Stimulated activated CD4-positive, alpha-beta T cell treated with anti-CD3 and anti-CD28 coated beads, TNF-alpha, amount 100 ng/mL, for 1 hour (primary cell): ENCODE data around the gene ZNF629.
A peak's percentile ranks its signal among the peaks of the same experiment; 100 is the strongest.

Experiments used
- DNase-seq, 3 donors: peaks; one replicate each; pipeline ENCODE4 v3.0.0-alpha.2; 2020; ENCODE audit warnings: low read depth in 3 of 3, low spot score in 1 of 3

The ZNF629 gene

GRCh38 chr16:30767767-30768465, 19.1 kb downstream of the ZNF629 start:
- DNase-seq, result no peak

- no peak for DNase-seq
These were observed 20.1 kb downstream of the ZNF629 start for GRCh38 chr16:30766933-30767284.

GRCh38 chr16:30766206-30766932, 20.6 kb downstream of the ZNF629 start:
- DNase-seq, result no peak

GRCh38 chr16:30764816-30765465, 22.1 kb downstream of the ZNF629 start:
- DNase-seq, result no peak

DNA sequence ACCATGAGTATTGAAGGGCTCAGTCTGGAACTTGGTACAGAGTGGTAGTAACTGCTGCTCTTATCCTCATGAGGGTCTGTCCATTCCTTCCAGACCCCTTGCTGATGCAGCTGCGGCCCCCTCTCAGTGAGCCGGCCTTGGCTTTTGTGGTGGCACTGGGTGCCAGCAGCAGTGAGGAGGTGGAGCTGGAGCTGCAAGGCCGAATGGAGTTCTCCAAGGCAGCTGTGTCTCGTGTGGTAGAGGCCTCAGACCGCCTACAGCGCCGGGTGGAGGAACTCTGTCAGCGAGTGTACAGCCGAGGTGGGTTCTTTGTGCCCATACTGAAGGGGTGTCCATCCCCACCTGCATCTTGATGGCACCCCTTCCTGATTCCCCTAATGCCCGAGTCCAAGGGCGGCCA, 22.9 kb downstream of the ZNF629 start:
- no peak for DNase-seq

GRCh38 chr16:30762991-30763725, 23.8 kb downstream of the ZNF629 start:
- DNase-seq, result no peak

GRCh38 chr16:30761928-30762902, 24.8 kb downstream of the ZNF629 start, which contains the start of the genes CFAP119 and RNF40:
Gene CFAP119, minus strand, starts transcription at chr16:30762062. Its CDS starts 314 bp downstream, at chr16:30761748.
Gene RNF40, plus strand, starts transcription at chr16:30762322. Its CDS starts 224 bp downstream, at chr16:30762546.
- DNase-seq, result peak; percentile 72 to 75 (median 74)

DNA sequence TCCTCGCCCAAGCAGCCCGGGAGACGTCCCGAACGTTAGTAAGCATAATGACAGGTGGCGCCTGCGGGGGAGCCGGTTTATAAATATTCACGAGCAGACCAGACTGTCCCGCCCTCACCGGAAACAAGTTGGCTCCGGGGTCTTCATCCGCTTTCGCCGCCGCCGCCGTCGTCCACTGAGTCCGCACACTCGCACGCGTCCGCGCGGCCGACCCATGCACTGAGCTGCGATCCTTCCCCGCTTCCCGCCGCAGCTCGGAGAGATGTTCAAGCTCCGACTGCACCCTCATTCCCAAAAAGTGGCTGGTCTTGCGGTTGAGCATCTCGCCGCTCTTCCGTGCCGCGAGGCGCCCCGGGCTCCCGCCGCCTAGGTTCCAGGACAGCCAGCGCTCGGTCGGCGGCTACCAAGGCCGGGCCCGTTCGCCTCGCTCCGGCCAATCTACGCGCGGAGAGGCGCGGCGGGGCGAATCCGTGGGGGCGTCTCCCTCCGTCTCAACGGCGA, 25.5 kb downstream of the ZNF629 start:
- no peak for DNase-seq

DNA sequence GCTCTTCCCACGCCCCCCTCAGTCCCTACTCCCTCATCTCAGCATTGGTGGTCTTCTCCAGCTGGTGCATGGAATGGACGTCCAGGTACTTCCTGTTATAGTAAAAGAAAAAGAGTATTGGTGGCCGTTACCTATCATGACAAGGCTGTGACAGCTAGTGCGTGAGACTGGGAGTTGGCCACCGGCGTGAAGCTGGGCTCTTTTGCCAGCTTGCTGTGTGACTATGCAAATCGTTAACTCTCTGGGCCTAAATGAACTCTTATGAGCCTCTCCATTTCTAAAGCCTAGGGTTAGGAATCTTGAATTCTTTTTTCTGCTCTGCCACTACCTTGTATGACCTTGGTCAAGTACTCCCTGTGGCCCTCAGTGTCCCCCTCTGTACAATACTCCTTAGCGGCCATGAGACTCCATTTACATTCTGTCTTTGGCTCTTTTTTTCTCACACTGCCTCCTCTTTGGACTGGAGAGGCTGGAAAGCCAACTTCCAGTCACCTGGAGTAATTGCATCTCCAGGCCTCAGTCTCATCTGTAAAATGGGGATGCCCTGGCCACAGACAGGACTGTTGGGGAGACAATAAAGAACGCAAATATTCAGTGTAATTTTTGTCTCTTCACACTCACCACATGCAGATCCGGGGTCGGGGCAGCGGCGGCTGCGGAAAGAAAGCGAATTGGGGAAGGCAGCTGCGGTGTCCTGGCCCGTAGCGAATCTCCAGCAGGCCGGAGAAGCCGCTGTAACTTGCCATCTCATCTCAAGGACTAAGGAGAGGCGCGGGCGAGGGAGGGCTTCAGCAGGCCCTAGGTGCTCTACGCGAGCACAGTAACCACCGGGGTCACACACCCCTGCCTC, 26.2 kb downstream of the ZNF629 start:
- DNase-seq, result no peak

GRCh38 chr16:30760001-30760559, 26.9 kb downstream of the ZNF629 start:
- DNase-seq, result no peak

DNA sequence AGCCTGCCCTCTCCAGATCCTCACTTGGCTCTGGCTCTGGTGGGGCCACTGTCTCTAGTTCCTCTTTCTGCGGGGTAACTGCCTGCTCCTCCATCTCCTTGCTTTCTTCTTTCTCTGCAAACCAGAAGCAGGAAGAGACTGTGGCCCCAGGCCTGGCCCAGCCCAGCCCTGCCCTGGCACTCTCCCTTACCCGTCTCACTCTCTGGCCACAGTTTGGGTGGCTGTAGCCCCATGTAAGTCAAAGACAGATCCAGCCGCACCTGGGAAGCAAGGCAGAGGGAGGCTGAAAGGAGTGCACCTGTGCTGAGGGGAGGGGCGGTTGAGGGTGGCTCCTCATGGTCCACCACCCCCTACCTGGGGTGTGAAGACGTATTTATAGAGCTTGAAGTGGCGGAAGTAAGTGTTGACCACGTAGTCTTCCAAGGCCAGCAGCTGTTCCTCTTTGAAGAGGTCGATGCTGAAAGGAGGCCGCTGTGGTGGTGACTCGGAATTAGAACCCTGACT, 28.0 kb downstream of the ZNF629 start:
- no peak for DNase-seq

- no peak for DNase-seq
These were observed 29.7 kb downstream of the ZNF629 start for GRCh38 chr16:30757316-30757715.

- DNase-seq, result no peak
These were observed 30.3 kb downstream of the ZNF629 start for GRCh38 chr16:30756781-30757100.

DNA sequence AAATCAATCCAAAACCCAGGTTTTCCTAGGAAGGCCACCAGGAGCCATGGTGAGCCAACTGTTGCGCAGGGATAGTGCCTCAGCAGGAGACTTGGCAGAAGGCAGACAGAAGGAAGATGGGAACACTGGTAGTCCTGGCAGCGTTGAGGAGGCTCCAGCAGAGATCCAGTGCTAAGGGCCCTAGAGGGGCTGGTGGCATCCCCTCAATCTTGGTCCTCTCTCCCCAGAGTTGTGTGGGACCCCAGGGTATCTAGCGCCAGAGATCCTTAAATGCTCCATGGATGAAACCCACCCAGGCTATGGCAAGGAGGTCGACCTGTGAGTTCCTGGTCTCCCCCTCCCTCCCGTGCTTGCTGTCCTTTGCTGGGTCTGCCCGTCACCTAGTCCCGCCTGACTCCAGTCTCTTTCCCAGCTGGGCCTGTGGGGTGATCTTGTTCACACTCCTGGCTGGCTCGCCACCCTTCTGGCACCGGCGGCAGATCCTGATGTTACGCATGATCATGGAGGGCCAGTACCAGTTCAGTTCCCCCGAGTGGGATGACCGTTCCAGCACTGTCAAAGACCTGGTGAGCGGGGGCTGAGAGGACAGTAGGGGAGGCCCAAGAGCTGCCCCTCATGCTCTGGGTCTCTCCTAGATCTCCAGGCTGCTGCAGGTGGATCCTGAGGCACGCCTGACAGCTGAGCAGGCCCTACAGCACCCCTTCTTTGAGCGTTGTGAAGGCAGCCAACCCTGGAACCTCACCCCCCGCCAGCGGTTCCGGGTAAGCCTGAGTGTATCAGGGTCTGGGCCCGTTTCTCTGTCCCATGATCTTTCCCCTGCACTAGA, 30.8 kb downstream of the ZNF629 start:
- DNase-seq, result no peak

DNA sequence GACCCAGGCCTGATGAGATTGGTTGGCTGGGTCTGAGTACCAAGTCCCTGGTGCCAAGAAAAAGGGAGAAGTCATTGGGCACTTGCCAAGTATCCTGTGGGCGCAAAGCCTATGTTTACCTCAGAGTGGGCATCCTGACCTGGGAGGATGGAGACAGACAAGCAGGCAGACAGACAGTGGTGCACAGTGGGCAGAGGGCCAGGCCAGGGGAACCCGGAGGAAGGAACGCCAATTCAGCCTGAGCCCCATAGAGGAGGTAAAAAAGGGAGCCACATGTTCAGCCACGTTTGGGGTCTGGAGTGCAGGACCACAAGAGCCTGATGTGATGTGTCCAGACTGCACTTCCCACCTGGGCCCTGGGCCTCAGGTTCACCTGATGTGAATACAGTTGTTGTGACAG, 33.4 kb downstream of the ZNF629 start:
- no peak for DNase-seq

DNA sequence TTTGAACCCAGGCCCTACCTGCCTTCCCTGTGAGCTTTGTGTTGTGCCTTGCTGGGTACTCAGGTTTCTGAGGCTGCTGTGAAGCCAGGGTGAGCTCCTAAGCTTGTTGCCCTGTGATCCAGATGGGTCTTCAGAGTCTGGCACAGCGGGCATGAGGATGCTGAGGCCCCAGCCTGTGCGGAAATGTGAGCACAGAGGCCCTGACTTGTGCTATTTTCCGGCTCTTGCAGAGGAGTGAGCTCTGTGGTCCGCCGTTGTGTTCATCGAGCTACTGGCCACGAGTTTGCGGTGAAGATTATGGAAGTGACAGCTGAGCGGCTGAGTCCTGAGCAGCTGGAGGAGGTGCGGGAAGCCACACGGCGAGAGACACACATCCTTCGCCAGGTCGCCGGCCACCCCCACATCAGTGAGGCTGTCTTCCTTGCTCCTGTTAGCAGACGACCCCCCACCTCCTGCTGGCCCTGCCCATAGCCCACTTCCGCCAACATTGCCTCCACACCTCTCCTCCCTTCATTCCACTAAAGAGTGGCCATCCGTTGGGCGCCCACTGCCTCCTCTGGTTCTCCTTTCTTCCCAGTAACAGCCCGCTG, 36.0 kb downstream of the ZNF629 start:
- no peak for DNase-seq

DNA sequence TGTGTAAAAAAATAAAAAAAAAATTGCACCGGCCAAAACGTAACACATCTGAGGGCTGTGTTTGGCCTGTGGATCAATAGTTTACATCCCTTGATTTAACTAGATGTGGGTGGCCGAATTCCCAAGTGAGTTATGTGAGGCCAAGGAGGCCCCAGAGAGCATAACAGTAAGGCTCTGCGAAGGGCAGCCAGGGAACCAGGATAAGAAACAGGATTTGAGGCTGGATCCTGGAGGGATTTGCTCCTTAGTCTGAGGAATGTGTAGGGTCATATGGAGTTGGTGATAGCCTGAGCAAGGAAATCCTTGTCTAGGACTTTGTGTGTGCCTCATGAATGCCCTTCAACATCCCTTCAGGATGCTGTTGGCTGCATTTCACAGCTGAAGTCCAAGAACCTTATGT, 36.8 kb downstream of the ZNF629 start:
- no peak for DNase-seq
